ENCODE data around the gene DCAF5.
"Not testable (repeated sequence)": the region's sequence is repeated elsewhere in the genome, so short reads cannot be mapped to it uniquely, and the experiment has no call there.

Gene DCAF5

GRCh38 chr14:69073429-69073828 lies 79.5 kb downstream of the DCAF5 start:
- DNase-seq (ENCODE audit: low spot score), result no peak

GRCh38 chr14:69072584-69072983 lies 80.3 kb downstream of the DCAF5 start:
- no peak for DNase-seq (ENCODE audit: low spot score)

- no peak for DNase-seq (ENCODE audit: low spot score)
Measured at GRCh38 chr14:69068744-69069421, 84.0 kb downstream of the DCAF5 start.

- DNase-seq (ENCODE audit: low spot score), result no peak
Measured at GRCh38 chr14:69066396-69067171, 86.3 kb downstream of the DCAF5 start.

- DNase-seq (ENCODE audit: low spot score), result not testable (repeated sequence)
Measured at GRCh38 chr14:69065934-69066333, 87.0 kb downstream of the DCAF5 start.

GRCh38 chr14:69064596-69064995 lies 88.3 kb downstream of the DCAF5 start:
- DNase-seq (ENCODE audit: low spot score), result no peak

DNA sequence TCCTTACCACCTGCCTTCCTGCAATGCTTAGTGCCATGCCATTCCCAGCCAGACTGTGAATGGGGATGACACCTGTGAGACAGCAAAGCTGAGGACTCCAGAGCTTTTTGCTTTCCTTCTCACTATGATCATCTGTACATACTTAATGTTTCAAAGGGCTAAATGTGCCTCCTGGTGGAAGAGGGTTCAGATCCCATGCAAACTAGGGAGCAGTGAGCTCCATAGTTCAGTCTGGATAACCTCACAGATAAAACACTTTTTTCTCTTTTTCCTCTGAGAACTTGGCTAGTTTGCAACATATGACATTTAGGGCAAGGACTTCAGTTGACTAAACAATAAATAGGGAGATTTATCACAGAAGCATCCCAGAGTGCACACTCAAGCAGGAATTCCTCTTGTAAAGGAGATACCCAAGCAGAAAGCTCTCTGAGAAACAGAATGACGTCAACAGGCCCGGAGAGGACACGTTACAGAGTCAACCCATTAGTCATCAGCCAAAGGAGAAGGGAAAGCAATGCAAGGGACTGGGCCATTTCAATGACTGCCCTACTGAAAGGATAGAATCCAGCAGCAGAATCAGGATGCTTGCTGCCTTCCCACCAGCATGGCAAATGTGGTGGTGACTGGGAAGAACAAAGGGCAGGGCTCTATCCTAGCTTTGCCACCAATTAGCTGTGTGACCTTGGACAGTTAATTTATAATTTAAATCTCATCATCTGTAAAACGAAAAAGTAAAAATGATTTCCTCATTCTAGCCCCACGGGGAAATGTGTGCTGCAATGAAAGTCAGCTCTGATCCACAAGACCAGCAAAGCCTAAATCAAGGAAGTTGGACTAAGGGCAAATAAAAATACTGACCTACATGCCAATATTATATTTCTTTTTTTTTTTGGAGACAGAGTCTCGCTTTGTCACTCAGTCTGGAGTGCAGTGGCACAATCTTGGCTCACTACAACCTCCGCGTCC lies 93.0 kb downstream of the DCAF5 start:
- DNase-seq (ENCODE audit: low spot score), result no peak

- DNase-seq (ENCODE audit: low spot score), result no peak
Measured at GRCh38 chr14:69055999-69056788, 96.7 kb downstream of the DCAF5 start.

- DNase-seq (ENCODE audit: low spot score), result no peak
Measured at GRCh38 chr14:69055125-69055524, 97.8 kb downstream of the DCAF5 start.

DNA sequence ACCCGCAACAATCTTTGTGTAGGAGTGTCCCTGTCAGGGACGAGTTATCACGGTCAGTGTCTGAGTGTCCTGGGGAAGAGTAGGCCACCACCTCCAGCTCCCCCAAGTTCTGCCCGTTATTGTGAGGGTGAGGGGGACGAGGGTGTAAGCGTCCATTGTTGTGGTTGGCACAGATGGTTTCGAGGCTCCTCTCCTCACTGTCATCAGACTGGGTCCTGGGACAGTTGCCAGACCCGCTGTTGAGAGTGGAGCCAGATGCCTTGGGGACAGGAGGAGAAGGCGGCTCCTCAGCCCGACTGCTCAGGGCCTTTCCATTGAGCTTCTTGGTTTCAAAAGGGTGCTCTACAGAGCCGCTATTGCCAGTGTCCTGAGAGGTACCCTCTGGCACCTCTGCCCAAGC lies 98.9 kb downstream of the DCAF5 start:
- no peak for DNase-seq (ENCODE audit: low spot score)

DNA sequence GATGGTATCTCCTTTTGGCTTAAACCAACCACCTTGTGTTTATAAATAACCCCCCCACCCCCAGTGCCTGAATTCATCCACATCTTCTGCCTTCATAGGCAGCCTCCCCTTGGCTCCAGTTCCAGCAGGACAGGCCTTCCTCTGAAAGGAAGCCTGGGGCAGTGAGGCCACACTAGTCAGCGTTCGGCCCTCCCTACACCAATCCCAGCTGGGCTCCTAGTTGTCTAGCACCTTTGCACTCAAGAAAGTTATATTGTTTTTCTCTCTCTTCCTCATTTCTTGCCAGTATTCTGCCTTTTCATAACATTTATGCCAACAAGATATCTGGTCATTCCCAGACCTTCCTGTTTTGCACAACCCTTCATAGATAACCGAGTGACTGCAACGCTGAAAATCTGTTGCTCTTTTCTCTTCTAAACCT lies 100.7 kb downstream of the DCAF5 start:
- DNase-seq (ENCODE audit: low spot score), result no peak

- no peak for DNase-seq (ENCODE audit: low spot score)
Measured at GRCh38 chr14:69050240-69051184, 102.4 kb downstream of the DCAF5 start.

DNA sequence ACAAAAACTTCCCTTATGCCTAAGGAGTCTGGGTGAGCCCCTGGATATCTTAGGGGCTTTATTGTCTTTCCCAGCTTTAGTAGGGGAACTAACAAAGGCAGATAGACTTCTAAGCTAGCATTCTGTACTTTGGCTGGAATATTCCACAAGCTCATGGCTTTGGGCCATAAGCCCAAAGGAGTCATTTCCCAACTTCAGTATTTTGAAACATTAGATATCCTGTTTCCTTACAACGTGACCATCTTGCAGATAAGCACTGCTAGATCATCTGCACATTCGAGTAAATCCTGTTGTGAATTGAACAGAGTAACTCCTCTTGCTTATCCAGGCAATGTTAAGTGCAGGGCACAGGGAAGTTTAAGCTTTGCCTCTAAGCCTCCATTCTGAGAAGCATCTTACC lies 103.2 kb downstream of the DCAF5 start:
- no peak for DNase-seq (ENCODE audit: low spot score)

GRCh38 chr14:69048456-69048855 lies 104.5 kb downstream of the DCAF5 start:
- no peak for DNase-seq (ENCODE audit: low spot score)

DNA sequence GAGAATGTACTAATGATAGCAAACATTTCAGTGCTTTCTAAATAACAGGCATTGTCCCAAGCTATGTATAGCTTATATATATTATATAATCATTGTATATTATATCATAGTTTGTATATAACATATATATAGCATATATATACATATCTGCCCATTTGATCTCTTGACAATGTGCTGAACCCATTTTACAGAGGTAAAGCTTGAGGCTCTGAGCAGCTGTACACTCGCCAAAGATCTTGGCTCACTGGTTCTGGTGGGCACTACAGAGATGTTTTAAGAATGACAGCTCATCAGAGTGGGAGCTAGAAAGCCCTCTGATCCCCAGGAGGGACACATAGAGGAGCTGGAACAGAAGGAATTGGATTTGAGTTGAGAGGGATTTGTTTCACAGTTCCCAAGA lies 105.7 kb downstream of the DCAF5 start:
- DNase-seq (ENCODE audit: low spot score), result no peak

DNA sequence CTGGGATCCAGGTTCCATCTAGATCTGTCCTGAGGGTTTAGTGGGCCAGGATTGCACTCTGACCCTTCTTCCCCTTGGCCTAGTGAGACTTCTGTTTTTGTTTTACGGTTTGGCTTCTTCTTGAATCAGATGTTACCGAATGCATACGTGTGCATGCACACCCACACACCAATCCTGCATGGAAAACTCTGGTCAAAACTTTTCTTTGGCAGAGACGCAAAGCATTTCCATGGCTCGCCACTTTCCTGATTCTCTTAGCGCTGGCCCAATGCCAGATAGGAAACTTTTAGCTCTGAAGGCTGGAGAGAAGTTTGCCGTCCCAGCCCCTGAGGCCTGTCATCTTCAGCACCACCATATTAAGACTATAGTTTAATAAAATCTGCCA lies 106.5 kb downstream of the DCAF5 start:
- DNase-seq (ENCODE audit: low spot score), result no peak

- DNase-seq (ENCODE audit: low spot score), result no peak
Measured at GRCh38 chr14:69045857-69046475, 107.0 kb downstream of the DCAF5 start.

DNA sequence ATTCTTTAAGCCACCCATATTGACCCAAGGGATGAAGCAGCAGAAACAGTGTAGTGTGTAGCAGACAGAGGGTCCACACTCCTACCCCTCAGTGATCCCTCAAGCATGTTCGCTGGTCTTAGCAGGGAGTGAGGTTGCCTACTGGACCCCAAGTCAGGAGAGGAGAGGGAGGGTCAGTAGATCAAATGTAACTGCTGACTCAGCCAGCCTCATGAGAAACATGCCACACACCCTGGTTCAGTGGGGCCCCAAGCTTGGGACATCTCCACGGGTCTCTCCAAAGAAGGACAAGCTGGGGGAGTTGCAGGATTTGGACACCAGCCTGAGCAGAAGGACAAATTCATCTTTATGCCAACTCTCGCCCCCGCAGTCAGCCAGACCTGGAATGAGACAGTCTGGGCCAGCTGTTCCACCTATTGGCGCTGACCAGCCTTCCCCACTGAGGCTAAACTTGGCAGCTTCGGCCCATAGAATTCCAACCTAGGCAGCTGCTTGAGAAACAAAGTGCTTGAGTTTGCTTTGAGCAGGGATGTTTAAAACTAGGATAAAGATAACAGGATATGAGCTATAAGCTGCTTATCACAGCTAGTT lies 107.9 kb downstream of the DCAF5 start:
- no peak for DNase-seq (ENCODE audit: low spot score)

GRCh38 chr14:69044296-69044695 lies 108.6 kb downstream of the DCAF5 start:
- no peak for DNase-seq (ENCODE audit: low spot score)

All from kidney capillary endothelial cell (primary cell).